Neural cell (in vitro differentiated cells): Measurements from ENCODE around the gene EXD3.

ENCODE experiments used
- EP300 ChIP-seq: fragments of 450-650 bp; conservative IDR thresholded peaks from 2 replicates; pipeline ENCODE4 v1.6.1; 2014; ENCODE audit warnings: antibody characterized with exemption, mild to moderate bottlenecking, moderate library complexity; ENCODE audit not compliant: poor library complexity, severe bottlenecking
- EZH2 ChIP-seq: fragments of 200-600, 300-800 bp; shearing (Covaris generic), sonication (generic); IDR thresholded peaks from 2 replicates; pipeline ENCODE4 v1.6.1; 2014; ENCODE audit warnings: antibody characterized with exemption, low read length, borderline replicate concordance, mild to moderate bottlenecking; ENCODE audit not compliant: insufficient read depth, poor library complexity, severe bottlenecking
- POLR2AphosphoS5 ChIP-seq: IDR thresholded peaks from 2 replicates; pipeline ENCODE4 v1.6.1; 2012
- RAD21 ChIP-seq: fragments of 450-650 bp; conservative IDR thresholded peaks from 2 replicates; pipeline ENCODE4 v1.6.1; 2014; ENCODE audit warnings: antibody characterized with exemption, mild to moderate bottlenecking, moderate library complexity
- SMC3 ChIP-seq: fragments of 450-650 bp; conservative IDR thresholded peaks from 2 replicates; pipeline ENCODE4 v1.6.1; 2014; ENCODE audit warnings: antibody characterized with exemption, mild to moderate bottlenecking, moderate library complexity; ENCODE audit not compliant: poor library complexity
- TAF1 ChIP-seq: IDR thresholded peaks from 2 replicates; pipeline ENCODE4 v1.6.1; 2012; ENCODE audit warnings: low read depth
- TF ChIP-seq, protein P1 (sequence below): fragments of 450-650 bp; IDR thresholded peaks from 2 replicates; pipeline ENCODE4 v1.5.1; 2014; ENCODE audit warnings: antibody characterized with exemption, mild to moderate bottlenecking, moderate library complexity; ENCODE audit not compliant: poor library complexity, severe bottlenecking

GRCh38 chr9:137467161-137467581, 44.2 kb upstream of the EXD3 start:
- TF ChIP-seq, protein P1, sequence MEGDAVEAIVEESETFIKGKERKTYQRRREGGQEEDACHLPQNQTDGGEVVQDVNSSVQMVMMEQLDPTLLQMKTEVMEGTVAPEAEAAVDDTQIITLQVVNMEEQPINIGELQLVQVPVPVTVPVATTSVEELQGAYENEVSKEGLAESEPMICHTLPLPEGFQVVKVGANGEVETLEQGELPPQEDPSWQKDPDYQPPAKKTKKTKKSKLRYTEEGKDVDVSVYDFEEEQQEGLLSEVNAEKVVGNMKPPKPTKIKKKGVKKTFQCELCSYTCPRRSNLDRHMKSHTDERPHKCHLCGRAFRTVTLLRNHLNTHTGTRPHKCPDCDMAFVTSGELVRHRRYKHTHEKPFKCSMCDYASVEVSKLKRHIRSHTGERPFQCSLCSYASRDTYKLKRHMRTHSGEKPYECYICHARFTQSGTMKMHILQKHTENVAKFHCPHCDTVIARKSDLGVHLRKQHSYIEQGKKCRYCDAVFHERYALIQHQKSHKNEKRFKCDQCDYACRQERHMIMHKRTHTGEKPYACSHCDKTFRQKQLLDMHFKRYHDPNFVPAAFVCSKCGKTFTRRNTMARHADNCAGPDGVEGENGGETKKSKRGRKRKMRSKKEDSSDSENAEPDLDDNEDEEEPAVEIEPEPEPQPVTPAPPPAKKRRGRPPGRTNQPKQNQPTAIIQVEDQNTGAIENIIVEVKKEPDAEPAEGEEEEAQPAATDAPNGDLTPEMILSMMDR, result no peak
- TF ChIP-seq RAD21 (no peak), TAF1 (no peak), EZH2 (no peak), EP300 (no peak), POLR2AphosphoS5 (no peak), SMC3 (no peak)
